ENCODE data around the gene AKNAD1. TPM values are rescaled to one million over a fixed set of nuclear protein-coding genes. Genes with fewer than 3 reads are reported as not detected.

AKNAD1 gene
- total and polyA plus RNA-seq, 2 of the 8 experiments (the other 6 are each of a cell fraction or from before 2014, with no cell fraction given), result not detected

- no peak overlapping the region for H3K4me3 ChIP-seq (ENCODE audit: extremely low read depth in 1 of 4, insufficient read depth in 2 of 4, low read depth in 3 of 4, low read length in 4 of 4)
- H3K79me2 ChIP-seq (ENCODE audit: control insufficient read depth in 1 of 2, insufficient read depth in 2 of 2, low read length in 2 of 2), result no peaks in the 10 kb centered on the region
- no peak overlapping the region for H3K56ac ChIP-seq (replicated peaks; ENCODE audit: insufficient read length, low read depth, low read length)
- H3K9me3 ChIP-seq (ENCODE audit: insufficient read depth in 2 of 2, low read depth in 1 of 2, low read length in 1 of 2), result no peaks in the 10 kb centered on the region
- H3K4me2 ChIP-seq (ENCODE audit: insufficient read depth in 1 of 2, low read depth in 2 of 2, low read length in 2 of 2), result no peak overlapping the region
- H3K9ac ChIP-seq (replicated peaks in 1 of 4; ENCODE audit: extremely low read depth in 1 of 4, low read depth in 3 of 4, low read length in 3 of 4), result no peak overlapping the region
- H2BK5ac ChIP-seq (ENCODE audit: low read depth, low read length), result no peak overlapping the region
- TF ChIP-seq POLR2A (IDR thresholded peaks at IDR 0.05; ENCODE audit: control extremely low read depth in 1 of 2, low read depth in 2 of 2, low read length in 2 of 2), result no peak
- no peak for TF ChIP-seq ZNF274 (IDR thresholded peaks at IDR 0.05; ENCODE audit: borderline replicate concordance, extremely low read depth, low read length)
- no peak for TF ChIP-seq SP1 (IDR thresholded peaks at IDR 0.05; ENCODE audit: low read depth, low read length)
- TF ChIP-seq PHF8 (conservative IDR thresholded peaks at IDR 0.05; ENCODE audit: low read depth, low read length), result no peak
- TF ChIP-seq MAFK (IDR thresholded peaks at IDR 0.05; ENCODE audit: low read depth, low read length), result no peak
- TF ChIP-seq CHD1 (IDR thresholded peaks at IDR 0.05; ENCODE audit: low read depth, low read length), result no peak
- TF ChIP-seq POU5F1 (IDR thresholded peaks at IDR 0.05; ENCODE audit: low read depth, low read length), result no peak
- TF ChIP-seq KDM1A (IDR thresholded peaks at IDR 0.05; ENCODE audit: borderline replicate concordance, low read length), result no peak
- no peak for TF ChIP-seq SAP30 (IDR thresholded peaks at IDR 0.05; ENCODE audit: insufficient read depth, insufficient replicate concordance, low read length)
- no peak for TF ChIP-seq BACH1 (IDR thresholded peaks at IDR 0.05; ENCODE audit: low read length)
- no peaks in the 10 kb centered on the region for H3K27me3 ChIP-seq (replicated peaks in 1 of 4; ENCODE audit: control insufficient read depth in 3 of 4, extremely low read depth in 1 of 4, insufficient read depth in 3 of 4, low read length in 3 of 4)
- H3K23me2 ChIP-seq (ENCODE audit: low read depth, low read length), result no peaks in the 10 kb centered on the region
- H3K36me3 ChIP-seq (ENCODE audit: control insufficient read depth in 2 of 4, insufficient read depth in 4 of 4, low read length in 3 of 4), result no peaks in the 10 kb centered on the region
- POLR2A ChIA-PET (ENCODE audit: partially characterized antibody), result interaction anchor here (1.5 kb wide), 1 partner anchor 14 kb away, joined by 3 read pairs; the partner anchor contains the start of gene GPSM2
- no peak overlapping the region for H4K91ac ChIP-seq (replicated peaks; ENCODE audit: insufficient read length, low read length)
- H3K23ac ChIP-seq (ENCODE audit: insufficient read length), result no peak overlapping the region
- no peak overlapping the region for H4K5ac ChIP-seq (ENCODE audit: insufficient read length, low read depth, low read length)
- no peak overlapping the region for H3K18ac ChIP-seq (ENCODE audit: extremely low read depth, low read length)
- H2AFZ ChIP-seq (ENCODE audit: low read length), result no peak overlapping the region
- no peak overlapping the region for H3K14ac ChIP-seq (ENCODE audit: insufficient read length)
- no peaks in the 10 kb centered on the region for H3K4me1 ChIP-seq (replicated peaks in 1 of 4; ENCODE audit: control insufficient read depth in 3 of 4, insufficient read depth in 4 of 4, low read length in 3 of 4)
- no peaks in the 10 kb centered on the region for H3K79me1 ChIP-seq (ENCODE audit: low read depth, low read length)
- H4K20me1 ChIP-seq (replicated peaks in 1 of 2; ENCODE audit: control insufficient read depth in 1 of 2, insufficient read depth in 2 of 2, low read length in 2 of 2), result no peaks in the 10 kb centered on the region
- H3K27ac ChIP-seq (ENCODE audit: low read depth, low read length), result no peak overlapping the region
- no peak for FAIRE-seq
- no peak overlapping the region for H2BK20ac ChIP-seq (ENCODE audit: low read length)
- H2BK12ac ChIP-seq (ENCODE audit: low read depth, low read length), result no peak overlapping the region
- WGBS, 2 experiments (ENCODE audit: extremely low coverage in 1 of 2, insufficient coverage in 1 of 2, insufficient read length in 1 of 2, insufficient replicate concordance in 2 of 2, low coverage in 1 of 2, low lambda C conversion rate in 2 of 2, missing lambda C conversion rate in 1 of 2), result 92% methylated on average over 1 of the region's 1 CpG; no CpG with 5 or more reads in 1 of the 2 experiments
- no peak overlapping the region for H3K4ac ChIP-seq (replicated peaks; ENCODE audit: insufficient read length, low read depth, low read length)
- H2AK5ac ChIP-seq (ENCODE audit: low read depth, low read length), result no peak overlapping the region
- no peak overlapping the region for H2BK15ac ChIP-seq (ENCODE audit: low read length)
- no peak overlapping the region for H4K8ac ChIP-seq (ENCODE audit: extremely low read depth, insufficient read depth, low read length)
- no peak overlapping the region for H2BK120ac ChIP-seq (replicated peaks; ENCODE audit: low read depth, low read length)
- CTCF ChIA-PET (ENCODE audit: partially characterized antibody), result no interaction called here
- DNase-seq (ENCODE audit: low read depth in 1 of 2, low spot score in 2 of 2), result peak in 1 of 2 experiments; percentile 0
These were observed 6.0 kb upstream of the AKNAD1 start for GRCh38 chr1:108862698-108863477.
